Heart left ventricle (tissue), 16 donors: ENCODE results near the gene ASPM. TPM values are rescaled to one million over a fixed set of nuclear protein-coding genes. Genes with fewer than 3 reads are reported as not detected.
A peak's percentile ranks its signal among the peaks of the same experiment; 100 is the strongest.

Experiments
- ATAC-seq, 4 donors: fragments of 200-7000 bp; cut with Tn5 transposase; one replicate each; pipeline ENCODE4 v1.9.1; 2020 to 2022; ENCODE audit warnings: moderate library complexity in 4 of 4, mild to moderate bottlenecking in 3 of 4, moderate number of reproducible peaks in 1 of 4
- DNase-seq, 5 donors: peaks; one replicate each; pipeline ENCODE4 v3.0.0-alpha.2; 2020
- H3K27ac ChIP-seq, 12 donors: fragments of 200-600 bp; sonication (generic) in 4 of 12; one replicate each; pipeline versions ENCODE4 v1.5.0 to v1.8.0; 2016 to 2022; ENCODE audit warnings: mild to moderate bottlenecking in 2 of 12
- H3K27me3 ChIP-seq, 9 donors: fragments of 200-600 bp; sonication (generic) in 2 of 9; one replicate each; pipeline versions ENCODE4 v1.5.1 to v1.8.0; 2016 to 2022; ENCODE audit warnings: mild to moderate bottlenecking in 3 of 9
- H3K36me3 ChIP-seq, 9 donors: fragments of 200-600 bp; sonication (generic) in 2 of 9; one replicate each; pipeline versions ENCODE4 v1.5.0 to v1.8.0; 2018 to 2022; ENCODE audit warnings: mild to moderate bottlenecking in 2 of 9
- H3K4me1 ChIP-seq, 12 donors: fragments of 200-600 bp; sonication (generic) in 4 of 12; one replicate each; pipeline versions ENCODE4 v1.5.0 to v1.8.0; 2016 to 2022; ENCODE audit warnings: mild to moderate bottlenecking in 3 of 12
- H3K4me3 ChIP-seq, 12 donors: fragments of 200-600 bp; sonication (generic) in 4 of 12; one replicate each; pipeline versions ENCODE4 v1.5.0 to v1.8.0; 2017 to 2022; ENCODE audit warnings: mild to moderate bottlenecking in 9 of 12, moderate library complexity in 4 of 12
- H3K9me3 ChIP-seq, 12 donors: fragments of 200-600 bp; sonication (generic) in 4 of 12; one replicate each; pipeline versions ENCODE4 v1.5.0 to v1.8.0; 2016 to 2022; ENCODE audit warnings: mild to moderate bottlenecking in 1 of 12
- POLR2A ChIP-seq, 2 donors: fragments of 450-650 bp; IDR thresholded peaks; one replicate each; pipeline ENCODE4 v1.6.1; 2017; ENCODE audit warnings: antibody characterized with exemption in 2 of 2, mild to moderate bottlenecking in 2 of 2, moderate library complexity in 2 of 2
- WGBS, 4 donors: extraction: QIAGEN DNeasy Blood & Tissue Kit in 2 of 4; methylation state at CpG; one replicate each; pipeline versions ENCODE4 v1.1.5 to v1.1.7; 2013 to 2018; 5-methylcytosine and 5-hydroxymethylcytosine counted together
- intact Hi-C, 10 donors: fragments of 100-400 bp; cut with DNase I; formaldehyde crosslinking; loops; one replicate each; pipeline versions ENCODE4 v1.11.1 to v1.14.2; 2022
- polyA plus RNA-seq, 2 donors: library from polyadenylated mRNA; stranded (reverse); fragments of 200-250 nt; gene quantifications; one replicate each; pipeline ENCODE4 v1.2.3, GENCODE V29; 2013
- total RNA-seq, 9 donors: library from RNA; depleted of rRNA in 2 of 9; stranded (reverse); fragments of >200 nt in 2 of 9; fragmentation: NEBNext Ultra II Directional in 3 of 9; extraction: Animal tissue kit (Norgen Biotek cat#: 25700) in 3 of 9; gene quantifications; one replicate each; pipeline versions ENCODE4 v1.1.0 to v1.2.4, GENCODE V29; 2016 to 2023
- TF ChIP-seq, protein P1 (sequence below), 12 donors: fragments of 200-600 bp; sonication (generic) in 4 of 12; IDR thresholded peaks; one replicate each; pipeline versions ENCODE4 v1.5.0 to v1.8.0; 2018 to 2022; ENCODE audit warnings: antibody characterized with exemption in 12 of 12, mild to moderate bottlenecking in 5 of 12
- donor health status: ischemic (EF 13 %, LVEDD 7.1; RV severe dilation, severe dysfunction).
- donor health status: healthy with polysubstance abuse.
- donor health status: DM: no; HTN: yes; CAD: no.
- donor health status: DM: no; HTN: no; CAD: no.
- donor health status: ischemic (EF 25% LVEDD 6.9; RV normal size, moderate dysfunction).
- donor health status: ischemic (EF 25% LVEDD 5.7; RV mildly dilated, moderate dysfunction).
- donor health status: healthy.
- donor health status: DM: yes; HTN: yes; CAD: no.
- donor health status: ischemic (EF 35%, LVEDD 5.7; RV mildly dilated, moderate dysfunction).
- donor health status: nonischemic (EF 11% LVEDD 7.7; RV severe dilation, severe dysfunction).
- donor health status: DM: yes; HTN: yes; CAD: no.
- donor health status: PGD.
- donor health status: ischemic (EF 29% LVEDD 5.4; RV normal size, mild dysfunction).
- donor health status: nonischemic (EF 23%, LVEDD 6.1; RV moderate dilation, normal function).

The ASPM gene
- total and polyA plus RNA-seq, 11 donors: 0.08 to 5.9 (median 0.44) TPM

DNA sequence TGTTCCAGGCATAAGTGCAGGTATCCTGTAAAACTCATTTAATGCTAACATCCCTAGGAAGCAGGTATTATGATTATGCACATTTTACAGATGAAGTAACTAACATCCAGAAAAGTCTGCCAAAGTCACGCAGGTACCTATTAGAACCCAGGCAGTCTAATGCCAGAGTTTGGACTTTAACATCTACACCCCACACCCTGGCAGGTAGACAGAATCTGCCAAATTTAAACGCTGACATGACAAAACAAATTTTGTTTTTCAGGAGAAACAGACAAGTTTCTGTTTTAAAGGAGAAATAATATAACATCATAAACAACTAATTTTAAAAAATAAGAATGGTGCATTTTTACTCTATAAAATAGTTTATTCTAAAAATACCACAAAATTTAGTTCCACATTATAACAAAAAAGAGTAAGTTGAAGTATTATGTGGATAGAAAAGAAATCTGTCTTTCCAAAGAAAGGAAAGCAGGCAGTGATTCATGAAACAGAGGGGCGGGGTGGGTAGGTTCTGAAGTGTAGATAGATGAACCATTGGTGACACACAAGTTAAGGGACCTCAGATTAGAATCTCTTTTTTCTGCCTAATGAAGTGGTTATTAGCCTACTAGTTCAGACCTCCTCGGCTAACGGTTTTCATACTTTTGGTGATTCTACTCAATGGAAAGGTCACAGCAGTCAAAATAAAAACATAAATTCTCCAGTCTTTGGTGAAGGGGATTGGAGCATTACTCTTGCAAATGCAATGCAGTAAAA, 1.7 kb downstream of the ASPM start:
- 51 to 77% (median 72%) methylated on average over 5 of the region's 5 CpGs for WGBS, 4 donors
- peak overlapping the region in 1 of 12 donors; percentile 77 for H3K4me3 ChIP-seq
- H3K4me1 ChIP-seq: peaks cover 0 to 20% (median 5%) of the 10 kb centered on the region in 12 donors
- DNase-seq (no peak), ATAC-seq (no peak)
- peaks cover 0 to 11% (median 0%) of the 10 kb centered on the region in 9 donors for H3K27me3 ChIP-seq
- intact Hi-C loops: loop anchor here in 1 of 10 donors (5.0 kb wide), 1 partner anchor 402 kb away; no protein-coding TSS in a partner anchor
- no peak overlapping the region for H3K27ac ChIP-seq
- H3K36me3 ChIP-seq: no peaks in the 10 kb centered on the region
- no peaks in the 10 kb centered on the region for H3K9me3 ChIP-seq
- no peak for TF ChIP-seq POLR2A (IDR thresholded peaks at IDR 0.05)
- TF ChIP-seq, protein P1, sequence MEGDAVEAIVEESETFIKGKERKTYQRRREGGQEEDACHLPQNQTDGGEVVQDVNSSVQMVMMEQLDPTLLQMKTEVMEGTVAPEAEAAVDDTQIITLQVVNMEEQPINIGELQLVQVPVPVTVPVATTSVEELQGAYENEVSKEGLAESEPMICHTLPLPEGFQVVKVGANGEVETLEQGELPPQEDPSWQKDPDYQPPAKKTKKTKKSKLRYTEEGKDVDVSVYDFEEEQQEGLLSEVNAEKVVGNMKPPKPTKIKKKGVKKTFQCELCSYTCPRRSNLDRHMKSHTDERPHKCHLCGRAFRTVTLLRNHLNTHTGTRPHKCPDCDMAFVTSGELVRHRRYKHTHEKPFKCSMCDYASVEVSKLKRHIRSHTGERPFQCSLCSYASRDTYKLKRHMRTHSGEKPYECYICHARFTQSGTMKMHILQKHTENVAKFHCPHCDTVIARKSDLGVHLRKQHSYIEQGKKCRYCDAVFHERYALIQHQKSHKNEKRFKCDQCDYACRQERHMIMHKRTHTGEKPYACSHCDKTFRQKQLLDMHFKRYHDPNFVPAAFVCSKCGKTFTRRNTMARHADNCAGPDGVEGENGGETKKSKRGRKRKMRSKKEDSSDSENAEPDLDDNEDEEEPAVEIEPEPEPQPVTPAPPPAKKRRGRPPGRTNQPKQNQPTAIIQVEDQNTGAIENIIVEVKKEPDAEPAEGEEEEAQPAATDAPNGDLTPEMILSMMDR (IDR thresholded peaks at IDR 0.05): no peak

DNA sequence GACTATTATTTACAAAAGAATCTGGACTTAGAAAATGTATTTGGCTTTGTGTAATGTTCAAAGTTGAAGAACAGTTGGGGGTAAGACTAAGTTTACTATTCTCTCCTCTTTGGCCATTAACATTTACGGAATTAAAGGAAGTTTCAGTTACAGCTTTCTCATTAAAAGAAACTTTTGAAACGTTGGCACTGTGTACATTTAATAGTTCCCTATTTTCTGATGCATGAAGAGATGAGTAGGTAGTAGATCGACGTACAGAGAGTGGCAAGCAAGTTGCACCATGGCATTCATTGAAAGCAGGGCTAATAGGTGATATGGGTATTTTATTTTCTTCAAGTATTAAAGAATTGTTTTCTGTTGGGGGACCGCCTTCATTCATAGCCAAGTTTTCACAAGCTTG, 3.2 kb downstream of the ASPM start:
- peaks cover 0 to 11% (median 0%) of the 10 kb centered on the region in 9 donors for H3K27me3 ChIP-seq
- intact Hi-C loops: no loop called here
- peaks cover 0 to 20% (median 5%) of the 10 kb centered on the region in 12 donors for H3K4me1 ChIP-seq
- no peaks in the 10 kb centered on the region for H3K36me3 ChIP-seq
- no peak for DNase-seq
- no peaks in the 10 kb centered on the region for H3K9me3 ChIP-seq
- no peak overlapping the region for H3K4me3 ChIP-seq
- no peak for TF ChIP-seq POLR2A (IDR thresholded peaks at IDR 0.05)
- TF ChIP-seq, protein P1 (IDR thresholded peaks at IDR 0.05): no peak
- no peak for ATAC-seq
- H3K27ac ChIP-seq: no peak overlapping the region
- 68 to 75% (median 70%) methylated on average over 5 of the region's 5 CpGs for WGBS, 4 donors

DNA sequence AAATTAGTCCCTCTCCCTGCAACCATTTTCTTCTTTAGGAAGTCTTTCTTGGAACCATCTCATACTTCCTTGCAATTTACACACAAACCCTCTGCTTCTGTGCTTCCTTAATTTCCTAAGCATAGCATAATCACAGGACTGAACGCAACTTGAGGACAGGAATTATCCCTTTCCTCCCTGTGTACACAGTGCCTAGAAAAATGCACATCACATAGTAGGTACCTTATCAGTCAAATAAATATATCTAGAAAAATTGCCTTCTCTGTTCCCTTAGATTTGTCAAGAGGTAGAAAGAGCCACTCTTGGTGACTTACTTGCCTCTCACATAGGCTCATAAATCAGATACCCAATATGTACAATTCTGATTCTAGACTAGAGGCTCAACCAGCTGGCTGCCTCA, 4.9 kb downstream of the ASPM start:
- Histone ChIP-seq H3K4me3 (no peak overlapping the region), H3K9me3 (no peaks in the 10 kb centered on the region), H3K4me1 (peaks cover 0 to 20% (median 5%) of the 10 kb centered on the region in 12 donors), H3K27ac (no peak overlapping the region), H3K27me3 (peaks cover 0 to 11% (median 0%) of the 10 kb centered on the region in 9 donors), H3K36me3 (no peaks in the 10 kb centered on the region)
- DNase-seq (no peak), ATAC-seq (no peak)
- TF ChIP-seq POLR2A (IDR thresholded peaks at IDR 0.05): no peak
- TF ChIP-seq, protein P1 (IDR thresholded peaks at IDR 0.05): no peak
- 73 to 87% (median 79%) methylated on average over 1 of the region's 1 CpG for WGBS, 4 donors
- intact Hi-C loops: no loop called here

DNA sequence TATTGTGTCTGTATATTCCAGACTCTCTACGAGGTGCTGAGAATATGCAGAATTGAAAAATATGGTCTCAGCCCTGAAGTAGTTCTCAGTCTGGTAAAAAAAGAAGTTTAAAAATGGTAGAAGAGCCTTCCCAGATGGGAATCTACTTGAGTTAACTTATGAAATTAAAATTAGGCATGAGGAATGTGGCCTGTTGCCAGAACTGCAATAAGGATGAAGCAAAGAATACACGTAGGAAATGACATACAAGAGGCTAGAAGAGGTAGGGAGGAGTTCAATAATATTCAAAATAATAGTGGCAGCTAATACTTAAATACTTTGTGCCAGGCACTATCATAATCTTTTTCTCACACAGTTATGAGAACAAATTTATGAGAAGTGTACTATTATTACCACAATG, 6.3 kb downstream of the ASPM start:
- Histone ChIP-seq H3K27ac (no peak overlapping the region), H3K9me3 (no peaks in the 10 kb centered on the region), H3K27me3 (peaks cover 0 to 7% (median 0%) of the 10 kb centered on the region in 9 donors), H3K36me3 (no peaks in the 10 kb centered on the region), H3K4me3 (no peak overlapping the region), H3K4me1 (peaks cover 0 to 16% (median 0%) of the 10 kb centered on the region in 12 donors)
- WGBS, 4 donors: 40 to 58% (median 55%) methylated on average over 2 of the region's 2 CpGs
- intact Hi-C loops: no loop called here
- no peak for DNase-seq
- ATAC-seq: no peak
- no peak for TF ChIP-seq POLR2A (IDR thresholded peaks at IDR 0.05)
- TF ChIP-seq, protein P1 (IDR thresholded peaks at IDR 0.05): no peak
